DMS79 treated with DMSO at 0.1 percent for 48 hours (cell line): ENCODE results near the gene ANKRD55.
"Not testable (repeated sequence)": the region's sequence is repeated elsewhere in the genome, so short reads cannot be mapped to it uniquely, and the experiment has no call there.

ENCODE experiments used
- DNase-seq: peaks from one replicate; lab custom pipeline; 2025; lab: John Stamatoyannopoulos, UW

The ANKRD55 gene

DNA sequence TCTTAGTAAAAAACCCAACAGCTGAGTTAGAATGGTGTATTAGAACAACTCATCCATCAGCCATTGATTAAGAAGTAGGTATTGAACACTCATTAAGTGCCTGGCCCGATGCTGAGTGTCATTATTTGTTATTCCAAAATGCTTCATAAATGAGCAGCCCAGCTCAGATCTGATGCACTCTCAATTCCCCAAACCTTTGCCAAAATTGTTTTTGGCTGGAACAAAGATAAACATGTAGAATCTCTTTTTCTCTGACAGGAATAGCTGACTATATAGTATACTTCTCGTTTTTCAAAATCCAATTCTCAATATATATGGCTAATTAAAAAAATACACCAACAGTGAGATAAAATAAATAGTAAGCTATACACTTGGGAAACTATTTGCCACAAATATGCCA is 20.0 kb upstream of the ANKRD55 start:
- no peak for DNase-seq

DNA sequence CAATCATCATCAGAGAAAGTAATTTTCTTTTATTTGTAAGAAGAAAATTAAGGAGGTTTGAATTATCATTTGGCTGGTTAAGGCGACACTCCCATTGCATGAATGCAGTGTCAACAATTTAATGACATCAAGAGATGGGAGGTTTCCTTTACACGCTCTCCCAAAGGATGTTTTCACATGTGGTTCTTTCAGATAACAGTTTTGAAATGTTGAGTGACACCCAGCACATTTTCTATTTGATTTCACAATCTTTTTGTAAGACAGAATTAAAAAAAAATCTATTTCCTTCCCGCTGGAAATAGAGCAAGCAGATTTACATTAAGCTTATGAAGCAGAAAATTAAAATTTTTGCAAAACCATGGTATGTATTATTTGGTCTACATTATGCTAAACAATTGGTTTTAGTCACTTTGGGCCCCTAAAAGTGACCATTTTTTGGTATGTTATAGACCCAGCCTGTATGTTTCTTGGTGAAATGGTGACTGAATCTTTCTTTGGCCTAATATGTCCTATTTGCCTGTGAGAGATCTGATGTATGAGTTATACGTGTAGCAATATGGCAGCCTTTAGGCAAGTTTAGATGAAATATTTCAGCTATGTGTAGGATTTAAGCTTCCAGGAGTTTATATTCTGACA is 18.9 kb upstream of the ANKRD55 start:
- no peak for DNase-seq

- DNase-seq: no peak
Measured at GRCh38 chr5:56251440-56251839, 18.3 kb upstream of the ANKRD55 start.

DNA sequence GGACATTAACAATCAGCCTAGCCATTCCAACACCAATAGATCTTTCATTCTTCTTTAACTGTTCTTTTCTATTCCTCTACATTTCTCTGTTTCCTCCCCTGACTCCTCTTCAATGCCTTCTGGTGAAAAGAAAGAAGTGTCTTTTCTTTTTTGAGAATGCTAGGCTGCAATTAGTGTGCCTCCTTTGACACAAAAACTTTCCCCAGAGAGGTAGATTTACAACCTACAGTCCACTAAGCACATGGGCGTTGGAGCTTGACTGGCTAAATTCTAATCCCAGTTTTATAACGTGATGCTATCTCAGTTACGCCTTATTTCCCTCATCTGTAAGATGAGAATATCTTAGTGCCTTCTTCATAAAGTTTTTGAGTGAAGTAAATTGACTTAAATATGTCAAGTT is 16.9 kb upstream of the ANKRD55 start:
- no peak for DNase-seq

DNA sequence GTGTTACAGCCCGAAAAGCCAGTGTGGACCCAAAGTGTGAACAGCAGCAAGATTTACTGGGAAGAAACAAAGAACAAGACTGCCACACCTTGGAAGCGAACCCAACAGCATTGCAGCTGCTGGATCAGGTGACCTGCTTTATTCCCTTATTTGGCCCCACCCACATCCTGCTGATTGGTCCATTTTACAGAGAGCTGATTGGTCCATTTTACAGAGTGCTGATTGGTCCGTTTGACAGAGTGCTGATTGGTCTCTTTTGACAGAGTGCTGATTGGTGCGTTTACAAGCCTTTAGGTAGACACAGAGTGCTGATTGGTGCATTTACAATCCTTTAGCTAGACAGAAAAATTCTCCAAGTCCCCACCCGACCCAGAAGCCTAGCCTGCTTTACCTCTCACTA is 16.0 kb upstream of the ANKRD55 start:
- not testable (repeated sequence) for DNase-seq

GRCh38 chr5:56247592-56247991 is 14.5 kb upstream of the ANKRD55 start:
- DNase-seq: no peak

DNA sequence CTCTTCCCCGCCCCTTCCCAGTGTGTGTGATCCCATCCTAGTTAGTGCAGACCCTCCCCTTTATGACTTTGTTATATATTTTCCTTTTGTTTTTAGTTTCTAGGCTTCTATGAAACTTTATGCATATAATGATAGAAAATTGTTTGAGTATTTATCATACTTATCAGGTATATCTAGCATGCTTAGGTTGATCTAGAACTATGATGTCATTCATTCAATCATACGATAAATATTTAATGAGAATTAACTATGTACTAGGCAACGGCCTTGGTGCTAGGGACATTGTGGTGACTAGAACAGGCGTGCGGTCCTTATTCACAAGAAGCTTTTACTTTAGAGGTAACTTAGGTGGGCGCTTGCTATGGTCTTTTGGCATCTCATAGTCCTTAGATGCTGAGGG is 13.6 kb upstream of the ANKRD55 start:
- DNase-seq: no peak

GRCh38 chr5:56245481-56245880 is 12.4 kb upstream of the ANKRD55 start:
- DNase-seq: no peak

DNA sequence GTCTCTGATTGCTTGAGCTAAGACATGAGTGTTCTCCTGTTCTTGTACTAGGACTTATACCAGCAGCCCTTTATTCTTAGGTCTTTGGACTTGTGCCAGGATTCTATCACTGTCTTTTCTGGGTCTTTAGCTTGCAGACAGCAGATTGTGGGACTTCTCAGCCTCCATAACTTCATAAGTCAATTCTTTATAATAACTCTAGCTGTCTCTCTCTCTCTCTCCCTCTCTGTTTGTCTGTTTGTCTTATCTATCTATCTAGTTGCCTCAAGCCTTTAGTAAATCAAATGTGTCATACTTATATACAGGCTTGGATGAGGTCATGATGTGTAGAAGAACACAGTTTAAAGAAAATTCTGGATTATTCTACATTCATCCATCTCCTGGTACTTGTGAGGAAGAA is 11.5 kb upstream of the ANKRD55 start:
- DNase-seq: no peak

GRCh38 chr5:56242271-56242670 is 9.1 kb upstream of the ANKRD55 start:
- not testable (repeated sequence) for DNase-seq

DNA sequence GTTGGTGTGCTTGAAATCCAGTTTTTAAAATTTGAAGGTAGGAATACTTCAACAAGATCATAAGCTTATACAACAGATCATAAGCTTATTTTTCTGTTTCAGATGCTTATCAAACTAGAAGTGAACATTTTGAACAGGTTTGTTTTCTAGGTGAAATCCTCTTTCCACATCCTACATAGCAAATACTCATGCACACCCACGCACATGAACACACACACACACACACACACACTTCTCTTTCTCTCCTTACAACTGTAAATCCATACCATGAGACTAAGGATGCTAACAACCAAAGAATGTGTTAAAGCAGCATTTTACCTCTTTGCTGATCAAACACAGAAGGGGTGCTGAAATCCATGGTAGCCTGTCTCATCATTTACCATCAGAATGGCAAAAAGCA is 592 bp downstream of the ANKRD55 start:
- DNase-seq: no peak

GRCh38 chr5:56230576-56230975 is 2.6 kb downstream of the ANKRD55 start:
- DNase-seq: no peak

GRCh38 chr5:56229111-56229510 is 4.0 kb downstream of the ANKRD55 start:
- no peak for DNase-seq

- DNase-seq: no peak
Measured at GRCh38 chr5:56228631-56229030, 4.5 kb downstream of the ANKRD55 start.

- no peak for DNase-seq
Measured at GRCh38 chr5:56227691-56228090, 5.4 kb downstream of the ANKRD55 start.

- DNase-seq: not testable (repeated sequence)
Measured at GRCh38 chr5:56223298-56223697, 9.8 kb downstream of the ANKRD55 start.

DNA sequence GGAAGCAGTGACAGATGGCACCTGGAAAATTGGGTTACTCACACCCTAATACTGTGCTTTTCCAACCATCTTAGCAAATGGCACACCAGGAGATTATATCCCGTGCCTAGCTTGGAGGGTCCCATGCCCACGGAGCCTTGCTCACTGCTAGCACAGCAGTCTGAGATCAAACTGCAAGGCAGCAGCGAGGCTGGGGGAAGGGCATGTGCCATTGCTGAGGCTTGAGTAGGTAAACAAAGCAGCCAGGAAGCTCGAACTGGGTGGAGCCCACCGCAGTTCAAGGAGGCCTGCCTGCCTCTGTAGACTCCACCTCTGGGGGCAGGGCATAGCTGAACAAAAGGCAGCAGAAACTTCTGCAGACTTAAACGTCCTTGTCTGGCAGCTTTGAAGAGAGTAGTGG is 11.5 kb downstream of the ANKRD55 start:
- DNase-seq: not testable (repeated sequence)

DNA sequence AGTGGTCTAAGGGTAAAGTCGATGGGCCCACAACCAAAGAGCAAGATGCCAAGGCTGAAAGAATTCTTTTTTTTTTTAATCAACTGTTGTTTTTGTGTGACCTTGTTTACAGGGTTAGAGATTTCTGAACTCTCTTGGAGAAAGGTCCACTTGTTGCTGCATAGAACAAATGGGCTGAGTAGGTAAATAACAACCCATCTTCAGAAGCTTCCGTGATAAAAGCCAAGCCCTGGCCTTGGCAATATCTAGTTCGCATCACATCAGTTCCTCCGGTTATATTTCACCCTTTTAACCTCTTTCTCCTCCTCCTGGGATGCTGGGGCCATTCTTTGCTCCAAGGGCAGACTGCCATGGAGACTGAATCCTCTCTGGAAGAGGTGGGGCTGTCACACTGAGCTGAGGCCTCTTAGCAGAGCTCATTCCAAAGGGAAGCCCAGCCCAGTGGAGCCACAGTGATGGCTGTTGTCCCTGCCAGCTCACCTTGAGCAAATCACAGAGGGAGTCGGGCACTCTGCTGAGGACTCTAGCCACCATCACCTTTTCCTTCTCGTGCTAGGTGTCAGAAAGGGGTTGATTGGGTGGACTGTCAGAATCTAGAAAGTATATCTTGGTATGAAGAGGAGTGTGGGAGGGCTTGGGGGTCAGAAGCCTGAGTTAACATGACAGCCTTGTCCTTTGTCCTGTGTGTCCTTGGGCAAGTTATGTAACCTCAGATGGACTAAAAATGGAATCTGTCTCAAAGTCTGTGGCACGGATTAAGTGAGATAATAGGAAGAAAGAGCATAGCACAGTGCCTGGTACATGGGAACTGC is 17.9 kb downstream of the ANKRD55 start:
- no peak for DNase-seq

- DNase-seq: not testable (repeated sequence)
Measured at GRCh38 chr5:56213886-56214535, 19.1 kb downstream of the ANKRD55 start.

- no peak for DNase-seq
Measured at GRCh38 chr5:56212130-56212879, 20.8 kb downstream of the ANKRD55 start.

- DNase-seq: no peak
Measured at GRCh38 chr5:56211298-56211865, 21.7 kb downstream of the ANKRD55 start.

GRCh38 chr5:56208681-56209080 is 24.4 kb downstream of the ANKRD55 start:
- no peak for DNase-seq
